HG02973 (cell line): ENCODE measurements around the gene ELL.

Source experiments
- ATAC-seq: cut with Tn5 transposase; IDR thresholded peaks from one replicate; pipeline ENCODE4 v1.9.1; 2021; ENCODE audit warnings: moderate library complexity; ENCODE audit not compliant: unreplicated experiment

Gene ELL

GRCh38 chr19:18490728-18491127 lies 31.1 kb downstream of the ELL start:
- no peak for ATAC-seq

GRCh38 chr19:18489627-18490184 lies 32.2 kb downstream of the ELL start:
- ATAC-seq, result no peak

- ATAC-seq, result no peak
These were observed 32.8 kb downstream of the ELL start for GRCh38 chr19:18488838-18489626.

- no peak for ATAC-seq
These were observed 33.5 kb downstream of the ELL start for GRCh38 chr19:18488403-18488723.

GRCh38 chr19:18487576-18488402 lies 34.1 kb downstream of the ELL start:
- ATAC-seq, result no peak

GRCh38 chr19:18486746-18487145 lies 35.1 kb downstream of the ELL start:
- ATAC-seq, result no peak

GRCh38 chr19:18484992-18485391 lies 36.9 kb downstream of the ELL start:
- no peak for ATAC-seq

- no peak for ATAC-seq
These were observed 38.6 kb downstream of the ELL start for GRCh38 chr19:18483119-18483890.

GRCh38 chr19:18481505-18482222 lies 40.2 kb downstream of the ELL start:
- ATAC-seq, result no peak

GRCh38 chr19:18480006-18480691 lies 41.7 kb downstream of the ELL start:
- no peak for ATAC-seq

GRCh38 chr19:18478545-18479311 lies 43.1 kb downstream of the ELL start:
- no peak for ATAC-seq

- ATAC-seq, result no peak
These were observed 43.9 kb downstream of the ELL start for GRCh38 chr19:18477974-18478373.

GRCh38 chr19:18477042-18477779 lies 44.7 kb downstream of the ELL start:
- no peak for ATAC-seq

GRCh38 chr19:18476507-18477041 lies 45.3 kb downstream of the ELL start:
- no peak for ATAC-seq

- no peak for ATAC-seq
These were observed 46.0 kb downstream of the ELL start for GRCh38 chr19:18475762-18476331.

GRCh38 chr19:18475004-18475453 lies 46.8 kb downstream of the ELL start:
- no peak for ATAC-seq

GRCh38 chr19:18474366-18474887 lies 47.4 kb downstream of the ELL start:
- ATAC-seq, result no peak

- ATAC-seq, result no peak
These were observed 48.2 kb downstream of the ELL start for GRCh38 chr19:18473706-18474087.
